ENCODE data around the gene ZNF385D.

DNA sequence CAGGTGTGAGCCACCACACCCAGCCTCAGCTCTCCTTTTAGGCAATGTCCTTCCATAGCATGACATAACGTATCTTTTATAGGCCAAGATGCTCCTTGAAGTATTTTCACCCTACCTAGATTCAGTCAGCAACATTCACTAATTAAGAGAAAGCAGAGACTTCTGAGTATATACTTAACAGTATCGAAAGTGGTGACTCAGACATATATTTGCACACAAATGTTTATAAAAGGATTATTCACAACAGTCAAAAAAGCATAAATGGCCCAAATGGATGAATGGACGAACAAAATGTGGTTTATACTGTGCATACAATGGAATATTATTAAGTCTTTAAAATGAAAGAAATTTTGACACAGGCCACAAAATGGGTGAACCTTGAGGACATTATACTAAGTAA is 108.6 kb downstream of the ZNF385D start:
- TF ChIP-seq, protein P1, sequence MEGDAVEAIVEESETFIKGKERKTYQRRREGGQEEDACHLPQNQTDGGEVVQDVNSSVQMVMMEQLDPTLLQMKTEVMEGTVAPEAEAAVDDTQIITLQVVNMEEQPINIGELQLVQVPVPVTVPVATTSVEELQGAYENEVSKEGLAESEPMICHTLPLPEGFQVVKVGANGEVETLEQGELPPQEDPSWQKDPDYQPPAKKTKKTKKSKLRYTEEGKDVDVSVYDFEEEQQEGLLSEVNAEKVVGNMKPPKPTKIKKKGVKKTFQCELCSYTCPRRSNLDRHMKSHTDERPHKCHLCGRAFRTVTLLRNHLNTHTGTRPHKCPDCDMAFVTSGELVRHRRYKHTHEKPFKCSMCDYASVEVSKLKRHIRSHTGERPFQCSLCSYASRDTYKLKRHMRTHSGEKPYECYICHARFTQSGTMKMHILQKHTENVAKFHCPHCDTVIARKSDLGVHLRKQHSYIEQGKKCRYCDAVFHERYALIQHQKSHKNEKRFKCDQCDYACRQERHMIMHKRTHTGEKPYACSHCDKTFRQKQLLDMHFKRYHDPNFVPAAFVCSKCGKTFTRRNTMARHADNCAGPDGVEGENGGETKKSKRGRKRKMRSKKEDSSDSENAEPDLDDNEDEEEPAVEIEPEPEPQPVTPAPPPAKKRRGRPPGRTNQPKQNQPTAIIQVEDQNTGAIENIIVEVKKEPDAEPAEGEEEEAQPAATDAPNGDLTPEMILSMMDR (conservative IDR thresholded peaks at IDR 0.05) = no peak
- TF ChIP-seq EZH2 (IDR thresholded peaks at IDR 0.05; ENCODE audit: low read depth) = no peak

Measured in PC-9 (cell line).